Gastrocnemius medialis (tissue), 4 donors: ENCODE data around the gene TNNT1. TPM values are rescaled to one million over a fixed set of nuclear protein-coding genes. Genes with fewer than 3 reads are reported as not detected.

Source experiments
- ATAC-seq, 2 donors: fragments of 150-250 bp; one replicate each; pipeline ENCODE4 v1.9.1; 2016
- DNase-seq, 2 donors: peaks; one replicate each; pipeline ENCODE4 v3.0.0-alpha.2; 2019
- H3K27ac ChIP-seq, 4 donors: fragments of 200-600 bp; sonication (generic); 1 replicate in 1 of 4; 2 replicates in 3 of 4; pipeline ENCODE4 v1.5.1; 2016 to 2018; ENCODE audit warnings: mild to moderate bottlenecking in 2 of 4, moderate library complexity in 1 of 4
- H3K27me3 ChIP-seq, 3 donors: fragments of 200-600 bp; sonication (generic) in 2 of 3; 1 replicate in 1 of 3; 2 replicates in 2 of 3; pipeline versions ENCODE4 v1.5.1 to v1.6.0; 2016 to 2019; ENCODE audit warnings: mild to moderate bottlenecking in 1 of 3, moderate library complexity in 1 of 3
- H3K36me3 ChIP-seq, 2 donors: fragments of 200-600 bp; sonication (generic) in 1 of 2; one replicate each; pipeline ENCODE4 v1.5.1; 2017 to 2018
- H3K4me1 ChIP-seq, 2 donors: fragments of 200-600 bp; sonication (generic) in 1 of 2; one replicate each; pipeline ENCODE4 v1.5.1; 2016 to 2017; ENCODE audit warnings: mild to moderate bottlenecking in 2 of 2
- H3K4me3 ChIP-seq, 4 donors: fragments of 200-600 bp; sonication (generic) in 3 of 4; 1 replicate in 1 of 4; 2 replicates in 3 of 4; pipeline ENCODE4 v1.5.1; 2016 to 2019; ENCODE audit warnings: mild to moderate bottlenecking in 2 of 4
- H3K9me3 ChIP-seq, 3 donors: fragments of 200-600 bp; sonication (generic) in 2 of 3; 1 replicate in 1 of 3; 2 replicates in 2 of 3; pipeline ENCODE4 v1.5.1; 2016 to 2019
- CTCF ChIP-seq, 5 experiments: fragments of 450-650 bp in 3 of 5; fragments of 200-600 bp in 2 of 5; sonication (generic) in 2 of 5; IDR thresholded peaks in 4 of 5; conservative IDR thresholded peaks in 1 of 5; 1 replicate in 4 of 5; 2 replicates in 1 of 5; pipeline ENCODE4 v1.5.1; 2016 to 2019; ENCODE audit warnings: antibody characterized with exemption in 5 of 5, mild to moderate bottlenecking in 3 of 5, moderate library complexity in 3 of 5
- POLR2A ChIP-seq, 2 donors: fragments of 450-650 bp; IDR thresholded peaks; one replicate each; pipeline ENCODE4 v1.6.1; 2017; ENCODE audit warnings: antibody characterized with exemption in 2 of 2, mild to moderate bottlenecking in 2 of 2, moderate library complexity in 2 of 2
- in situ Hi-C, 4 donors: fragments of 200-750 bp; cut with MboI; loops; one replicate each; pipeline versions ENCODE4 v1.15.0 to v1.8.0; 2017; ENCODE audit warnings: low sequenced_read_pairs in 4 of 4
- intact Hi-C: fragments of 100-400 bp; cut with DNase I; formaldehyde crosslinking; loops from one replicate; pipeline ENCODE4 v1.15.1; 2023; ENCODE audit warnings: low total_unique reads
- total RNA-seq, 4 donors: library from RNA; depleted of rRNA; stranded (reverse); fragments of >200 nt; gene quantifications; one replicate each; pipeline versions ENCODE4 v1.1.0 to v1.2.3, GENCODE V29; 2016

TNNT1 gene
- total RNA-seq, 4 donors from 2014 or later, result 2,342 to 9,166 (median 6,627) TPM

- H3K27me3 ChIP-seq, result peaks cover 5 to 10% (median 7%) of the 10 kb centered on the region in 3 donors
- no peak overlapping the region for H3K27ac ChIP-seq
- TF ChIP-seq POLR2A (IDR thresholded peaks at IDR 0.05), result no peak
- TF ChIP-seq CTCF (IDR thresholded peaks at IDR 0.05 in 4 of 5, conservative IDR thresholded peaks at IDR 0.05 in 1 of 5), result no peak
- H3K4me3 ChIP-seq, result no peak overlapping the region
- H3K9me3 ChIP-seq, result no peaks in the 10 kb centered on the region
- no peak for DNase-seq
- H3K36me3 ChIP-seq, result no peaks in the 10 kb centered on the region
- H3K4me1 ChIP-seq, result peaks cover 7 to 15% of the 10 kb centered on the region in 2 donors
- intact Hi-C loops, result no loop called here
- ATAC-seq, result no peak
- in situ Hi-C loops, result no loop called here
Measured at GRCh38 chr19:55153652-55154264, 4.8 kb upstream of the TNNT1 start.

GRCh38 chr19:55152017-55152416, 3.0 kb upstream of the TNNT1 start:
- in situ Hi-C loops (no loop called here), intact Hi-C loops (no loop called here)
- peaks cover 5 to 12% (median 10%) of the 10 kb centered on the region in 3 donors for H3K27me3 ChIP-seq
- TF ChIP-seq CTCF (IDR thresholded peaks at IDR 0.05 in 4 of 5, conservative IDR thresholded peaks at IDR 0.05 in 1 of 5), result no peak
- no peak for TF ChIP-seq POLR2A (IDR thresholded peaks at IDR 0.05)
- H3K36me3 ChIP-seq, result no peaks in the 10 kb centered on the region
- H3K27ac ChIP-seq, result peak overlapping the region in 2 of 4 donors; percentile 37 to 96
- ATAC-seq, result no peak
- H3K4me3 ChIP-seq, result no peak overlapping the region
- H3K9me3 ChIP-seq, result no peaks in the 10 kb centered on the region
- peaks cover 7 to 12% of the 10 kb centered on the region in 2 donors for H3K4me1 ChIP-seq
- no peak for DNase-seq

- no peaks in the 10 kb centered on the region for H3K9me3 ChIP-seq
- no peaks in the 10 kb centered on the region for H3K36me3 ChIP-seq
- in situ Hi-C loops, result loop anchor here in 3 of 4 donors (10.0 to 25.0 kb wide), 4 partner anchors 265 to 490 kb away; partner anchors contain the start of genes CCDC106 (in 1 of the 3), UBE2S (in 1 of the 3), ZNF580 (in 1 of the 3) and ZNF581 (in 1 of the 3)
- ATAC-seq (peak; percentile 64 to 77), DNase-seq (peak; percentile 77 to 94)
- peak overlapping the region; percentile 48 to 65 (median 56) for H3K4me3 ChIP-seq
- intact Hi-C loops, result loop anchor here (5.0 kb wide), 1 partner anchor 450 kb away; the partner anchor contains the start of gene FIZ1
- H3K4me1 ChIP-seq, result peaks cover 7 to 30% of the 10 kb centered on the region in 2 donors
- TF ChIP-seq POLR2A (IDR thresholded peaks at IDR 0.05) (peak; percentile 33 to 46), CTCF (IDR thresholded peaks at IDR 0.05 in 4 of 5, conservative IDR thresholded peaks at IDR 0.05 in 1 of 5) (no peak)
- peak overlapping the region; percentile 82 to 96 (median 93) for H3K27ac ChIP-seq
- peaks cover 14 to 24% (median 22%) of the 10 kb centered on the region in 3 donors for H3K27me3 ChIP-seq
Measured at GRCh38 chr19:55147545-55148251, 1.3 kb downstream of the TNNT1 start.

- Histone ChIP-seq H3K27me3 (peaks cover 14 to 29% (median 27%) of the 10 kb centered on the region in 3 donors), H3K4me1 (peaks cover 7 to 30% of the 10 kb centered on the region in 2 donors), H3K27ac (peak overlapping the region; percentile 82 to 96 (median 93)), H3K4me3 (peak overlapping the region; percentile 48 to 65 (median 56)), H3K36me3 (no peaks in the 10 kb centered on the region), H3K9me3 (no peaks in the 10 kb centered on the region)
- in situ Hi-C loops, result loop anchor here in 3 of 4 donors (10.0 to 25.0 kb wide), 4 partner anchors 266 to 491 kb away; partner anchors contain the start of genes CCDC106 (in 1 of the 3), UBE2S (in 1 of the 3), ZNF580 (in 1 of the 3) and ZNF581 (in 1 of the 3)
- TF ChIP-seq CTCF (IDR thresholded peaks at IDR 0.05 in 4 of 5, conservative IDR thresholded peaks at IDR 0.05 in 1 of 5) (no peak), POLR2A (IDR thresholded peaks at IDR 0.05) (peak; percentile 16 to 61)
- intact Hi-C loops, result loop anchor here (5.0 kb wide), 1 partner anchor 451 kb away; the partner anchor contains the start of gene FIZ1
- ATAC-seq (peak in 1 of 2 donors; percentile 35), DNase-seq (peak; percentile 36 to 55)
Measured at GRCh38 chr19:55146705-55147273, 2.2 kb downstream of the TNNT1 start.
